ENCODE data around the gene MVB12B. TPM values are rescaled to one million over a fixed set of nuclear protein-coding genes. Genes with fewer than 3 reads are reported as not detected.

Gene MVB12B
- total RNA-seq, 2 experiments from 2014 or later = 14.3 to 15.3 TPM

DNA sequence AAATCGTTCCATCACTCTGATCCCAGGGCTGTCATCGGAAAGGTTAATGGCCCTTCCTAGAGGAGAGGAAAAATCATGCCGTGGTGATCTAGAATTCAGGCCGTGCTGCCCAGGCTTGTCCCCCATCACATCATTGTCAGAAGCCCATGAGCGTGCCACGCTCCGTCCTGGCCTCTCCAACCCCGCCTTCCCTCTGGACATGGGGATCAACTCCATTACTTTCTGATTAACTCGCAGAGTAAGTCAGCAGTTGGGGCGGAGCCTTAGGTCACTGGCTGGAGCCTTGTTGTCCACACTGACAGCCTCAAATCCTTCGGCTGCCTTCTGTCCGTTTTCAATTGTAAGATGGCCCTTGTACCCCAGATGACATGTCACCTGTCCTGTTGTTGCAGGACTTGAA is 75.0 kb downstream of the MVB12B start:
- Histone ChIP-seq H3K4me3 (ENCODE audit: low read length) (no peak overlapping the region), H3K9me3 (ENCODE audit: control insufficient read depth in 1 of 2, insufficient read depth in 1 of 2, low read length in 2 of 2) (no peaks in the 10 kb centered on the region), H3K36me3 (ENCODE audit: insufficient read depth, low read length) (peaks cover 4% of the 10 kb centered on the region), H3K27me3 (ENCODE audit: control insufficient read depth in 1 of 2, insufficient read depth in 2 of 2, low read length in 2 of 2) (no peaks in the 10 kb centered on the region), H3K27ac (ENCODE audit: low read depth in 1 of 2, low read length in 2 of 2) (no peak overlapping the region), H3K4me1 (ENCODE audit: insufficient read depth, low read length) (peaks cover 31% of the 10 kb centered on the region)
- peaks cover 2% of the 10 kb centered on the region for H3K36me3 Mint-ChIP-seq (ENCODE audit: low read depth)
- intact Hi-C loops (cut with DNase I, micrococcal nuclease) = no loop called here
- H3K4me1 Mint-ChIP-seq (ENCODE audit: low read depth) = peaks cover 40% of the 10 kb centered on the region
- ChIA-PET POLR2A (no interaction called here), CTCF (no interaction called here)
- H3K4me3 Mint-ChIP-seq = no peak overlapping the region
- H3K27me3 Mint-ChIP-seq = no peaks in the 10 kb centered on the region
- DNase-seq (no peak), ATAC-seq (ENCODE audit: poor library complexity) (no peak)
- no peaks in the 10 kb centered on the region for H3K9me3 Mint-ChIP-seq
- TF ChIP-seq, protein P1, sequence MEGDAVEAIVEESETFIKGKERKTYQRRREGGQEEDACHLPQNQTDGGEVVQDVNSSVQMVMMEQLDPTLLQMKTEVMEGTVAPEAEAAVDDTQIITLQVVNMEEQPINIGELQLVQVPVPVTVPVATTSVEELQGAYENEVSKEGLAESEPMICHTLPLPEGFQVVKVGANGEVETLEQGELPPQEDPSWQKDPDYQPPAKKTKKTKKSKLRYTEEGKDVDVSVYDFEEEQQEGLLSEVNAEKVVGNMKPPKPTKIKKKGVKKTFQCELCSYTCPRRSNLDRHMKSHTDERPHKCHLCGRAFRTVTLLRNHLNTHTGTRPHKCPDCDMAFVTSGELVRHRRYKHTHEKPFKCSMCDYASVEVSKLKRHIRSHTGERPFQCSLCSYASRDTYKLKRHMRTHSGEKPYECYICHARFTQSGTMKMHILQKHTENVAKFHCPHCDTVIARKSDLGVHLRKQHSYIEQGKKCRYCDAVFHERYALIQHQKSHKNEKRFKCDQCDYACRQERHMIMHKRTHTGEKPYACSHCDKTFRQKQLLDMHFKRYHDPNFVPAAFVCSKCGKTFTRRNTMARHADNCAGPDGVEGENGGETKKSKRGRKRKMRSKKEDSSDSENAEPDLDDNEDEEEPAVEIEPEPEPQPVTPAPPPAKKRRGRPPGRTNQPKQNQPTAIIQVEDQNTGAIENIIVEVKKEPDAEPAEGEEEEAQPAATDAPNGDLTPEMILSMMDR (IDR thresholded peaks at IDR 0.05) = no peak
- no peak overlapping the region for H3K27ac Mint-ChIP-seq

DNA sequence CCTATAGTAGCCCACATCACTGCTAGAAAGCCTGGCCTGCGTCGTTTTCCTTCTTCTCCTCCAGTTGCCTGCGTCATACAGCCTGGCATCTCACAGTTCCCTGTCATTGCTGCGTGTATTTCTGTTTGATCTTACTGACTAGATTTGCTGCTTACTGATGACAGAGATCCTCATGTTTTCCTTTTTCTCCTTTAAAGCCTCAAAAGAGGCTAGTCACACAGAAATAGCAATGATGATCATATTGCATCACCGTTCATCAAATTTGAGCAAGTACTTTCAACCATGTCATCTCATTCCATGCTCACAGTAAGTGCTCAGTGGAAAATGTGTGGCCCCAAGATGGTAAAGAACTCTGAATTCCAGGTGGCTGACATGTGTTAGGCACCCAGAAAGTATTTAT is 76.8 kb downstream of the MVB12B start:
- DNase-seq (no peak), ATAC-seq (ENCODE audit: poor library complexity) (no peak)
- Histone ChIP-seq H3K27ac (ENCODE audit: low read depth in 1 of 2, low read length in 2 of 2) (no peak overlapping the region), H3K9me3 (ENCODE audit: control insufficient read depth in 1 of 2, insufficient read depth in 1 of 2, low read length in 2 of 2) (no peaks in the 10 kb centered on the region), H3K27me3 (ENCODE audit: control insufficient read depth in 1 of 2, insufficient read depth in 2 of 2, low read length in 2 of 2) (no peaks in the 10 kb centered on the region), H3K4me3 (ENCODE audit: low read length) (no peak overlapping the region), H3K4me1 (ENCODE audit: insufficient read depth, low read length) (peaks cover 13% of the 10 kb centered on the region), H3K36me3 (ENCODE audit: insufficient read depth, low read length) (peaks cover 4% of the 10 kb centered on the region)
- no peaks in the 10 kb centered on the region for H3K27me3 Mint-ChIP-seq
- no peak overlapping the region for H3K4me3 Mint-ChIP-seq
- no peak overlapping the region for H3K27ac Mint-ChIP-seq
- H3K9me3 Mint-ChIP-seq = no peaks in the 10 kb centered on the region
- no peaks in the 10 kb centered on the region for H3K36me3 Mint-ChIP-seq (ENCODE audit: low read depth)
- POLR2A ChIA-PET = no interaction called here
- TF ChIP-seq, protein P1 (IDR thresholded peaks at IDR 0.05) = no peak
- intact Hi-C loops (cut with DNase I, micrococcal nuclease) = no loop called here
- CTCF ChIA-PET = no interaction called here
- peaks cover 24% of the 10 kb centered on the region for H3K4me1 Mint-ChIP-seq (ENCODE audit: low read depth)

DNA sequence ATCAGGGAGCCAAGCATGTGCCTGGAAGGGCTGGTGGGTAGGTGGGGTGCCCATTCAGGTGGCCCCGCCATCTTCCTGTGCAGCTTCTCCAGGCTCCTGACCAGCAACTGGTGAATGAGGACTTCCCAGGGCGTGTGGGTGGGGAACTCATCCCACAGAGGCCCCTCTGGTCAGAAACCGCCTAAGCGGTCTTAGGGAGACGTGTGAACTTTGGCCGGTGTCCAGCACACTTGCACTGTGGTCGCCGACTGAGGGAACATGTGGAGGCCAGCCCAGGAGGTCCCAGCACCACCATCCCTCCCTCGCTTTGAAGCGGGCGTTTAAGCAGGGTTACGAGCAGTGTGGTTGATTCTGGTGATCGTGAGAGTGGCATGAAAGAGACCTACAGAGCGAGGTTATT is 77.8 kb downstream of the MVB12B start:
- peaks cover 4% of the 10 kb centered on the region for H3K36me3 ChIP-seq (ENCODE audit: insufficient read depth, low read length)
- ChIA-PET CTCF (no interaction called here), POLR2A (no interaction called here)
- TF ChIP-seq, protein P1 (IDR thresholded peaks at IDR 0.05) = no peak
- DNase-seq = no peak
- H3K4me3 ChIP-seq (ENCODE audit: low read length) = no peak overlapping the region
- peaks cover 21% of the 10 kb centered on the region for H3K4me1 Mint-ChIP-seq (ENCODE audit: low read depth)
- no peak overlapping the region for H3K27ac Mint-ChIP-seq
- ATAC-seq (ENCODE audit: poor library complexity) = no peak
- no peaks in the 10 kb centered on the region for H3K27me3 Mint-ChIP-seq
- H3K4me3 Mint-ChIP-seq = no peak overlapping the region
- H3K4me1 ChIP-seq (ENCODE audit: insufficient read depth, low read length) = peaks cover 12% of the 10 kb centered on the region
- intact Hi-C loops (cut with DNase I, micrococcal nuclease) = no loop called here
- no peaks in the 10 kb centered on the region for H3K36me3 Mint-ChIP-seq (ENCODE audit: low read depth)
- H3K27me3 ChIP-seq (ENCODE audit: control insufficient read depth in 1 of 2, insufficient read depth in 2 of 2, low read length in 2 of 2) = no peaks in the 10 kb centered on the region
- no peak overlapping the region for H3K27ac ChIP-seq (ENCODE audit: low read depth in 1 of 2, low read length in 2 of 2)
- H3K9me3 Mint-ChIP-seq = no peaks in the 10 kb centered on the region
- H3K9me3 ChIP-seq (ENCODE audit: control insufficient read depth in 1 of 2, insufficient read depth in 1 of 2, low read length in 2 of 2) = no peaks in the 10 kb centered on the region

Data from CD4-positive, alpha-beta T cell (primary cell).